Kidney epithelial cell (primary cell): Measurements from ENCODE around the gene SLC13A3. TPM values are rescaled to one million over a fixed set of nuclear protein-coding genes. Genes with fewer than 3 reads are reported as not detected.

Experiments
- DNase-seq: peaks from one replicate; pipeline ENCODE4 v3.0.0-alpha.2; 2010; ENCODE audit warnings: low read depth
- H3K27me3 ChIP-seq: 2 replicates; pipeline ENCODE4 v1.6.0; 2011; ENCODE audit warnings: low read length; ENCODE audit not compliant: control insufficient read depth, insufficient read depth
- H3K36me3 ChIP-seq: 2 replicates; pipeline ENCODE4 v1.5.1; 2011; ENCODE audit warnings: low read length; ENCODE audit not compliant: control insufficient read depth, insufficient read depth
- H3K4me3 ChIP-seq: 2 replicates; pipeline ENCODE4 v1.5.1; 2011; ENCODE audit warnings: low read depth, mild to moderate bottlenecking, control low read depth, low read length
- total RNA-seq: library from RNA; depleted of rRNA; stranded (reverse); fragments of >200 nt; gene quantifications from 2 replicates; pipeline ENCODE4 v1.2.3, GENCODE V29; 2015
- TF ChIP-seq, protein P1 (sequence below): IDR thresholded peaks from 2 replicates; pipeline ENCODE4 v1.5.1; 2011; ENCODE audit warnings: mild to moderate bottlenecking, moderate library complexity, low read length, control low read depth, inconsistent platforms; ENCODE audit not compliant: insufficient read depth, poor library complexity, severe bottlenecking

SLC13A3 gene
- total RNA-seq, 1 donor from 2014 or later: 3.4 TPM

DNA sequence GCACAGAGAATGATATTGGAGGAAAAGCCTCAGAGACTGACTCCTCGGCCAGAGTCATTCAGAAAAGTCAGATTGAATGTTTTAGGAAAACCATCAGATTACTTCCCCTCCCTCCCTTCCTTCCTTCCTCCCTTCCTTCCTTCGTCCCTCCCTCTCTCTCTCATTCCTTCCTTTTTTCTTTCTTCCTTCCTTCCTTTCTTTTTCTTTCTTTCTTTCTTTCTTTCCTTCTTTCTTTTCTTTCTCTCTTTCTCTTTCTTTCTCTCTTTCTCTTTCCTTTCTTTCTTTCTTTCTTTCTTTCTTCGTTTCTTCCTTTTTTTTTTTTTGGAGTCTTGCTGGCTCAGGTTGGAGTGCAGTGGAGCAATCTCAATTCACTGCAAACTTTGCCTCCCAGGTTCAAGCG lies 108.2 kb downstream of the SLC13A3 start:
- H3K27me3 ChIP-seq: peaks cover 7% of the 10 kb centered on the region
- H3K4me3 ChIP-seq: no peak overlapping the region
- no peak for DNase-seq
- no peaks in the 10 kb centered on the region for H3K36me3 ChIP-seq
- TF ChIP-seq, protein P1, sequence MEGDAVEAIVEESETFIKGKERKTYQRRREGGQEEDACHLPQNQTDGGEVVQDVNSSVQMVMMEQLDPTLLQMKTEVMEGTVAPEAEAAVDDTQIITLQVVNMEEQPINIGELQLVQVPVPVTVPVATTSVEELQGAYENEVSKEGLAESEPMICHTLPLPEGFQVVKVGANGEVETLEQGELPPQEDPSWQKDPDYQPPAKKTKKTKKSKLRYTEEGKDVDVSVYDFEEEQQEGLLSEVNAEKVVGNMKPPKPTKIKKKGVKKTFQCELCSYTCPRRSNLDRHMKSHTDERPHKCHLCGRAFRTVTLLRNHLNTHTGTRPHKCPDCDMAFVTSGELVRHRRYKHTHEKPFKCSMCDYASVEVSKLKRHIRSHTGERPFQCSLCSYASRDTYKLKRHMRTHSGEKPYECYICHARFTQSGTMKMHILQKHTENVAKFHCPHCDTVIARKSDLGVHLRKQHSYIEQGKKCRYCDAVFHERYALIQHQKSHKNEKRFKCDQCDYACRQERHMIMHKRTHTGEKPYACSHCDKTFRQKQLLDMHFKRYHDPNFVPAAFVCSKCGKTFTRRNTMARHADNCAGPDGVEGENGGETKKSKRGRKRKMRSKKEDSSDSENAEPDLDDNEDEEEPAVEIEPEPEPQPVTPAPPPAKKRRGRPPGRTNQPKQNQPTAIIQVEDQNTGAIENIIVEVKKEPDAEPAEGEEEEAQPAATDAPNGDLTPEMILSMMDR: no peak

DNA sequence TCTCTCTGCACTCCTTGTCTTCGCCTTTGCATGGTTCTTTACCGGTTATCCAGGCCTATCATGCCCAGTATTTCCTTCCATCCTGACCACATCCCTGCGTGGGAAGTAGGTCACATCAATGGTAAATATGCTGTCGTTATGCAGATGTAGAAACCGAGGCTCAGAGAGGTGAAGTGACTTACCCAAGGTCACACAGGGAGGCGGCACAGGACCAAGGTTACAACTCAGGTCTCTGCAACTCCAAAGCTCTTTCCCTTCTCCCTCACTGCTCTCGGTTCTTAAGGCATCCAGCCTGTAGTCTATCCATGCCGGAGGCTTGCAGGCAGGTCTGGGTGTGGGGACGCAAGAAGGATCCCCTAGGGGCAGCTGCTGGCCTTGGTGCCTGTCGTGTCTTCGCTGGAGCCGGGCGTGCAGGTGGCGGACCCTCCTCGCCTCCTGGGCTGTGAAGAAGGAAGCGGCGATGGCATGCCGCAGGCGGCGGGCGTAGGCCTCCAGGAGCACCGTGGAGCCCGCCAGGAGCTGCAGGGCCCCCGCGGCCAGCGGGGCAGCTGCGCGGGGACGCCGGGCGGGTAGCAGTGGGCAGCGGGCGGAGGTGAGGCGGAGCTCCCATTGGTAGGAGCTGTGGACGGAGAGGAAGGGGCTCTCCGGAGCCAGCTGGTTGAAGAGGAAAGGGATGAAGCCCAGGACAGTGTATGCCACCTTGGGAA lies 109.9 kb downstream of the SLC13A3 start:
- TF ChIP-seq, protein P1: no peak
- Histone ChIP-seq H3K36me3 (no peaks in the 10 kb centered on the region), H3K4me3 (no peak overlapping the region), H3K27me3 (peaks cover 7% of the 10 kb centered on the region)
- no peak for DNase-seq

DNA sequence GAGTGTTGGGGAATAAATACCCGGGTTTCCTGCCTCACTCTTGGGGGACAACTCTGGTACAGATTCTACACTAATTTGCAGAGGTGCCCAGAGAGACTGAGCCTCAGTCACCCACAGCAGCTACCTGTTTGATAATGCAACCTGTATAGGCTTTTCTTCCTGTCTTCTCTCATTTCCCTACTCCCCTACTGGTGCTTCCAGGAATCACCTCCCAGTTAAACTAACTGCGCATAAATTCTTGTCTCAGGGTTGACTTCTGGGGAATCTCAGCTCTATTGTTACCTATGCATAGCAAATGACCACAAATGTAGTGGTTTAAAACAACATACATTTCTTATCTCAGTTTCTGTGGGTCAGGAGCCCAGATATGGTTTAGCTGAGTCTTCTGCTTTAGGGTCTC lies 112.1 kb downstream of the SLC13A3 start:
- TF ChIP-seq, protein P1: no peak
- DNase-seq: no peak
- no peak overlapping the region for H3K4me3 ChIP-seq
- H3K36me3 ChIP-seq: no peaks in the 10 kb centered on the region
- peaks cover 7% of the 10 kb centered on the region for H3K27me3 ChIP-seq

DNA sequence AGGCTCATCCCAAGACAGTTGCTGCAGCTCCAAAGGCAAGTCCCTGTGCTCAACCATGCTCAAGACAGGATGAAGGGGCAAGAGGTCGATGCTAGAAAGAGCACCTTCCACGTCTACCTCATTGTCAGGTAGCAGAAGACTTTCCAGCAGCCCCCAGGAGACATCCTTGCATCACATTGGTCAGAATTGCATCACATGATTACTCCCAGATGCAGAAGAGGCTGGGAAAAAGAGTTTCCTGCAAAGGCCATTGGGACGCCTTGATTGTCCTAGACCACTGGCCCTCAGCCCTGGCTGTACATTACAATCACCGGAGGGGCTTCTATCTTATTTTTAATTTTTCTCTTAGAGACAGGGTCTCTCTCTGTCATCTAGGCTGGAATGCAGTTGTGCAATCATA lies 120.6 kb downstream of the SLC13A3 start:
- no peaks in the 10 kb centered on the region for H3K27me3 ChIP-seq
- H3K36me3 ChIP-seq: no peaks in the 10 kb centered on the region
- no peak for DNase-seq
- TF ChIP-seq, protein P1: no peak
- H3K4me3 ChIP-seq: no peak overlapping the region

DNA sequence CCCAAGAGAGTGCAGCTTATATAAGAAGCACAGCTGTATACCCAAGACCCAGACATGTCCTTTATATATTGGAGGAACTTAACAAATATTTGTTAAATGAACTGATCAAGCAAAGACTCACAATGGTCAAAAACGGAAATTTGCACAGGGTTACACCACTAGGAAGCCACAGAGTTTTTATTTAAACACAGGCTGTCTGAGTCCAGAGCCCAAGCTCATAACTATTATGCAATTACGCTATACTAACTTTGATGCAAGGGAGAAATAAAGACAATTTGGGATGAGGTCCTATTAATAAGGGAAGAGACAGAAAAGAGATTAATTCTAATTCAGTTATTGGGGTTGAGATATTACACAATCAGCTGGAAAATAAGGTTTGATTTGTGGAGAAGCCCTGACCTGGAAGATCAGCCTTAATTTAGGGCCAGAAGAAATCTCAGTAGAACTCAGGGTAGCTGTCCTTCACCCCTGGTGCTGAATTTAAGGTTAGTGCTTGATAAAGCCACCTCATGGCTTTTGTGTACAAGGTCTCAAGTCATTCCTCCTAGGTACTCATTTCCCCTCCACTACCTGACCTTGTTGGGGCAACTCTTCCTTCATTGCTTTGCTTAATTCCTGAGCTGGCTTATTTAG lies 127.4 kb downstream of the SLC13A3 start:
- DNase-seq: no peak
- TF ChIP-seq, protein P1: no peak
- Histone ChIP-seq H3K4me3 (no peak overlapping the region), H3K36me3 (no peaks in the 10 kb centered on the region), H3K27me3 (no peaks in the 10 kb centered on the region)
